Endothelial cell (in vitro differentiated cells): ENCODE data around the gene PIGK. TPM values are rescaled to one million over a fixed set of nuclear protein-coding genes. Genes with fewer than 3 reads are reported as not detected.

Source experiments
- DNase-seq: peaks from one replicate; pipeline ENCODE4 v3.0.0; 2021; ENCODE audit warnings: low spot score
- H3K27ac Mint-ChIP-seq: one replicate; pipeline ENCODE4 v1.8.0; 2021; ENCODE audit warnings: mixed read lengths, inconsistent platforms; ENCODE audit not compliant: unreplicated experiment
- H3K27me3 Mint-ChIP-seq: one replicate; pipeline ENCODE4 v1.8.0; 2021; ENCODE audit warnings: mild to moderate bottlenecking, moderate library complexity, mixed read lengths, inconsistent platforms; ENCODE audit not compliant: unreplicated experiment
- H3K36me3 Mint-ChIP-seq: one replicate; pipeline ENCODE4 v1.8.0; 2021; ENCODE audit warnings: mild to moderate bottlenecking, low read depth, mixed read lengths, inconsistent platforms; ENCODE audit not compliant: unreplicated experiment
- H3K4me1 Mint-ChIP-seq: one replicate; pipeline ENCODE4 v1.8.0; 2021; ENCODE audit warnings: mild to moderate bottlenecking, mixed read lengths, inconsistent platforms; ENCODE audit not compliant: unreplicated experiment
- H3K4me3 Mint-ChIP-seq: one replicate; pipeline ENCODE4 v1.8.0; 2021; ENCODE audit warnings: mild to moderate bottlenecking, mixed read lengths, inconsistent platforms; ENCODE audit not compliant: unreplicated experiment
- H3K9me3 Mint-ChIP-seq: one replicate; pipeline ENCODE4 v1.8.0; 2021; ENCODE audit warnings: mixed read lengths, inconsistent platforms; ENCODE audit not compliant: unreplicated experiment
- microRNA-seq: library from miRNA; unstranded; fragments of <30 nt; microRNA quantifications from one replicate; pipeline ENCODE4, GENCODE V29; 2020; ENCODE audit not compliant: unreplicated experiment
- total RNA-seq: library from RNA; stranded (reverse); fragmentation: NEBNext Ultra II Directional; extraction: Animal tissue kit (Norgen Biotek cat#: 25700); gene quantifications from one replicate; pipeline ENCODE4 v1.2.1, GENCODE V29; 2021; ENCODE audit not compliant: unreplicated experiment
- TF ChIP-seq, protein P1 (sequence below): fragments of 200-600 bp; sonication (generic); IDR thresholded peaks from one replicate; pipeline ENCODE4 v1.5.0; 2021; ENCODE audit warnings: antibody characterized with exemption; ENCODE audit not compliant: unreplicated experiment

PIGK gene
- total RNA-seq, 1 donor from 2014 or later = 19.5 TPM

DNA sequence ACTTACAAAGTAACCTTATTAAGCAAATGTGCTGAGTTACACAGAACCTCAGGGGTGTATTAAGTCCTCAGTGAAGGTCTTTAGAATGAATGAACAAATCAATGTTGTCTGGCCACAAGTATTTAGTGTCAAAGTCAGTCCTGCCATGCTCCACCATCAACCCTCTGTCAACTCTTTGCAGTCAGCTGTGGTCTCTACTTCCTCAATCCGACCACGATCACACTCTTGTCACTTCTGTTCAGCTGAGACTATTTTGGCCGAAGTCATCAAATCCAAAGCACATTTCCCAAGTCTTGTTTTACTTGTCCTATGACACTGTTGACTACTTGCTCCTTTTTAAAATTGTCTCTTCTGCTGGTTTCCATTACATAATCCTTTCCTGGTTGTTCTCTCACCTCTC, 178.4 kb downstream of the PIGK start:
- Mint-ChIP-seq H3K36me3 (no peaks in the 10 kb centered on the region), H3K9me3 (no peaks in the 10 kb centered on the region), H3K27me3 (peaks cover 3% of the 10 kb centered on the region), H3K4me3 (no peak overlapping the region), H3K27ac (no peak overlapping the region), H3K4me1 (no peaks in the 10 kb centered on the region)
- no peak for DNase-seq
- TF ChIP-seq, protein P1, sequence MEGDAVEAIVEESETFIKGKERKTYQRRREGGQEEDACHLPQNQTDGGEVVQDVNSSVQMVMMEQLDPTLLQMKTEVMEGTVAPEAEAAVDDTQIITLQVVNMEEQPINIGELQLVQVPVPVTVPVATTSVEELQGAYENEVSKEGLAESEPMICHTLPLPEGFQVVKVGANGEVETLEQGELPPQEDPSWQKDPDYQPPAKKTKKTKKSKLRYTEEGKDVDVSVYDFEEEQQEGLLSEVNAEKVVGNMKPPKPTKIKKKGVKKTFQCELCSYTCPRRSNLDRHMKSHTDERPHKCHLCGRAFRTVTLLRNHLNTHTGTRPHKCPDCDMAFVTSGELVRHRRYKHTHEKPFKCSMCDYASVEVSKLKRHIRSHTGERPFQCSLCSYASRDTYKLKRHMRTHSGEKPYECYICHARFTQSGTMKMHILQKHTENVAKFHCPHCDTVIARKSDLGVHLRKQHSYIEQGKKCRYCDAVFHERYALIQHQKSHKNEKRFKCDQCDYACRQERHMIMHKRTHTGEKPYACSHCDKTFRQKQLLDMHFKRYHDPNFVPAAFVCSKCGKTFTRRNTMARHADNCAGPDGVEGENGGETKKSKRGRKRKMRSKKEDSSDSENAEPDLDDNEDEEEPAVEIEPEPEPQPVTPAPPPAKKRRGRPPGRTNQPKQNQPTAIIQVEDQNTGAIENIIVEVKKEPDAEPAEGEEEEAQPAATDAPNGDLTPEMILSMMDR = no peak

DNA sequence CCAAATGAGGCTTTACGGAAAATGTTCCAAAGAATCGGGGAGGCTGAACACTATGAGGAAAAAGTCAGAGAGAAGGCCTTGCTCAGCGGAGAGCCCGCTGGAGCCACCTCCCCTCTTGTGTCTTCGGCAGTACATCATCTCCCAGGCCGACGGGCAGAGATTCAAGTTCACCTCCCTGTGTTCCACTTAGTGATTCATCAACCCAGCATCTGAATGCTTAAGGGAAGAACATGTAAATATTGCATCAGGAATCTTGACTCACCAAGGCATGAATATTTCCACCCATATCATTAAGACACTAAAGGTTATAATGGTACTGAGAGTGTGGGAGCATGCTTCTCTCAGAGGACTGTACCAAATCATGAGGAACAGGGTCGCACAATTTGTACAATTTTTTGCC, 179.5 kb downstream of the PIGK start:
- H3K4me1 Mint-ChIP-seq = no peaks in the 10 kb centered on the region
- no peaks in the 10 kb centered on the region for H3K36me3 Mint-ChIP-seq
- H3K27me3 Mint-ChIP-seq = peaks cover 3% of the 10 kb centered on the region
- no peak overlapping the region for H3K27ac Mint-ChIP-seq
- no peak overlapping the region for H3K4me3 Mint-ChIP-seq
- DNase-seq = no peak
- TF ChIP-seq, protein P1 = no peak
- H3K9me3 Mint-ChIP-seq = no peaks in the 10 kb centered on the region

- Mint-ChIP-seq H3K4me3 (no peak overlapping the region), H3K9me3 (no peaks in the 10 kb centered on the region), H3K27ac (no peak overlapping the region), H3K36me3 (no peaks in the 10 kb centered on the region), H3K4me1 (no peaks in the 10 kb centered on the region), H3K27me3 (peaks cover 3% of the 10 kb centered on the region)
- TF ChIP-seq, protein P1 = no peak
- no peak for DNase-seq
Observed at GRCh38 chr1:77039111-77039510, 180.1 kb downstream of the PIGK start.

Small RNA genes within 50 kb of the gene (microRNA-seq; reads per million reads assigned to microRNA genes)
- gene MIR7156 = 0.28 reads per million

Other genes with a start within 250 kb of the PIGK start
- gene AK5, start 62.6 kb upstream of the PIGK start, total RNA-seq = not detected